ENCODE measurements around the gene ALS2CL. TPM values are rescaled to one million over a fixed set of nuclear protein-coding genes. Genes with fewer than 3 reads are reported as not detected.

The ALS2CL gene
- total and polyA plus RNA-seq, 2 experiments from 2014 or later, result 14.4 to 15.2 TPM

- H2AFZ ChIP-seq, result peak overlapping the region; percentile 76
- H3K27me3 ChIP-seq, result no peaks in the 10 kb centered on the region
- peaks cover 56% of the 10 kb centered on the region for H3K4me1 ChIP-seq (ENCODE audit: insufficient read depth)
- H3K9me2 ChIP-seq (replicated peaks; ENCODE audit: insufficient read depth), result no peaks in the 10 kb centered on the region
- H3K79me2 ChIP-seq, result no peaks in the 10 kb centered on the region
- TF ChIP-seq EZH2phosphoT487 (IDR thresholded peaks at IDR 0.05; ENCODE audit: low read depth, severe bottlenecking, unreplicated experiment) (no peak), CTCF (IDR thresholded peaks at IDR 0.05; ENCODE audit: poor library complexity) (peak; percentile 90), EZH2 (IDR thresholded peaks at IDR 0.05; ENCODE audit: borderline replicate concordance) (no peak)
- peak overlapping the region; percentile 64 for H3K4me2 ChIP-seq
- WGBS (ENCODE audit: low lambda C conversion rate, missing lambda C conversion rate), result 20% methylated on average over 31 of the region's 36 CpGs
- no peaks in the 10 kb centered on the region for H4K20me1 ChIP-seq (ENCODE audit: insufficient read depth, poor library complexity, severe bottlenecking)
- H3K4me3 ChIP-seq, result no peak overlapping the region
- DNase-seq (ENCODE audit: low spot score), result peak; percentile 94
- no peaks in the 10 kb centered on the region for H3K36me3 ChIP-seq (replicated peaks; ENCODE audit: insufficient read depth, low read depth)
- peak overlapping the region; percentile 85 for H3K27ac ChIP-seq
- H3K9me3 ChIP-seq (ENCODE audit: low read depth), result no peaks in the 10 kb centered on the region
These were observed 63.6 kb downstream of the ALS2CL start for GRCh38 chr3:46629551-46630517.

DNA sequence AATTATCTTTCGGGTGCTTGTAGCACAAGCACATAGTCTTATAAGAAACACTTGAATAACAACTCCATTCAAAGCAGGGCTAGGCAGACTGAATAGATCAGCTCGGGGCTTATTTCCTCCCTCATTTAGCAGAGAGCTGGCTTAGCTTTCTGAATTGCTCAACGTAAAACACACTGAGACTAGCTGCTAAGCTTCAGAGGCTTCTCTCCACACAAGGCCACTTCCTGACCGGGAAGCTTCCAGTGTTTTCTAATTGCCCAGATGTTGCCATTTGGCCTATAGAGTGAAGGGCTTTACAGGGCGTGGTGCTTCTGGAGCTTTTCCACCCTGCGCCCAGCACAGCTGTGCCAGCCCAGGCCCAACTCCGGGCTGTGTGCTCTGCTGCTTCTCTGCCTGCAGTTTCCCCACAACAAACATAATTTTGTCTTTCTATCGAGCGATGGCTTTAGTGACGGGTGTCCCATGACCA, 64.5 kb downstream of the ALS2CL start:
- TF ChIP-seq CTCF (IDR thresholded peaks at IDR 0.05; ENCODE audit: poor library complexity) (no peak), EZH2phosphoT487 (IDR thresholded peaks at IDR 0.05; ENCODE audit: low read depth, severe bottlenecking, unreplicated experiment) (no peak), EZH2 (IDR thresholded peaks at IDR 0.05; ENCODE audit: borderline replicate concordance) (no peak)
- Histone ChIP-seq H3K9me3 (ENCODE audit: low read depth) (no peaks in the 10 kb centered on the region), H3K4me2 (peak overlapping the region; percentile 64), H3K4me3 (no peak overlapping the region), H3K9me2 (replicated peaks; ENCODE audit: insufficient read depth) (no peaks in the 10 kb centered on the region), H3K4me1 (ENCODE audit: insufficient read depth) (peaks cover 57% of the 10 kb centered on the region), H3K79me2 (no peaks in the 10 kb centered on the region), H4K20me1 (ENCODE audit: insufficient read depth, poor library complexity, severe bottlenecking) (no peaks in the 10 kb centered on the region), H3K27ac (peak overlapping the region; percentile 85), H3K36me3 (replicated peaks; ENCODE audit: insufficient read depth, low read depth) (no peaks in the 10 kb centered on the region), H2AFZ (peak overlapping the region; percentile 30), H3K27me3 (no peaks in the 10 kb centered on the region)
- WGBS (ENCODE audit: low lambda C conversion rate, missing lambda C conversion rate), result 61% methylated on average over 10 of the region's 10 CpGs
- peak; percentile 27 for DNase-seq (ENCODE audit: low spot score)

DNA sequence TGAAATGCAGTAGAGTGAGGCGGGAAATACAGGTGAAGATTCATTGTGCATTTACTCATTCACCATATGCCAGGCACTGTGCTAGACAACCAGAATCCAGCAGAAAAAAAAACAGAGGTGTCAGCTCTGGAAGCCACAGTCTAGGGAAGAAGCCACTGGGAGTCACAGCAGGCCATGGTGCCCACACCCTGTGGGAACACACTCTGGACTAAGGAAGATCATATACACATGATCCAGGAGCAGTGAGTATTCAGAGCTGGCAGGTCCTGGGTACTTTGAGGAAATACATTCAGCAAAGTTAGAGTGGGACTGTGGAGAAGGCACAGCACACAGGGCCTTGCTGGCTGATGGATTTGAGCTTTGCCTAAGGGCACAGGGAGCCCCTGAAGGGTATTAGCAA, 66.4 kb downstream of the ALS2CL start:
- Histone ChIP-seq H2AFZ (no peak overlapping the region), H3K36me3 (replicated peaks; ENCODE audit: insufficient read depth, low read depth) (no peaks in the 10 kb centered on the region), H3K27ac (peak overlapping the region; percentile 84), H3K4me2 (peak overlapping the region; percentile 12), H3K9me3 (ENCODE audit: low read depth) (no peaks in the 10 kb centered on the region), H3K4me1 (ENCODE audit: insufficient read depth) (peaks cover 48% of the 10 kb centered on the region), H3K4me3 (no peak overlapping the region), H3K79me2 (no peaks in the 10 kb centered on the region), H4K20me1 (ENCODE audit: insufficient read depth, poor library complexity, severe bottlenecking) (no peaks in the 10 kb centered on the region), H3K27me3 (no peaks in the 10 kb centered on the region), H3K9me2 (replicated peaks; ENCODE audit: insufficient read depth) (no peaks in the 10 kb centered on the region)
- no peak for DNase-seq (ENCODE audit: low spot score)
- TF ChIP-seq CTCF (IDR thresholded peaks at IDR 0.05; ENCODE audit: poor library complexity) (no peak), EZH2 (IDR thresholded peaks at IDR 0.05; ENCODE audit: borderline replicate concordance) (no peak), EZH2phosphoT487 (IDR thresholded peaks at IDR 0.05; ENCODE audit: low read depth, severe bottlenecking, unreplicated experiment) (no peak)
- 50% methylated on average over 1 of the region's 1 CpG for WGBS (ENCODE audit: low lambda C conversion rate, missing lambda C conversion rate)

Measured in hepatocyte (in vitro differentiated cells).